ENCODE results near the gene ZBTB37.

DNA sequence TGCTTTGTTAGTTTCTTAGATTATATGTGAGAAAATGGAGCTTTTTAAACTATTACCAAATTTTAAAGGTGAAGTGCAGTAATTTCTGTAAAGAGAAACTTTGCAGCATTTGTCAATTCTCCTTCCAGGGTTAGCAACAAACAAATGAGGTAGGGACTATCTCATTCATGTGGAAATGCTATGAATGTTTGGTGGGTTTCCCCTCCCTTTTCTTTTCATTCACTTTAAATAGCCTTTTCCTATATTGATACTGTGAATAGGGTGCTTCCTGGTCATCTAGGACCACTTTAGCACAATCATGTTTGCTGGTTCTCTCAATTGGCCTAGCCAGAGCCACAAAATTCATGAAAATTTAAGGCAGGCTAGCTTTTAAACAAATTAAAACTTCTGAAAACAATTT is 20.6 kb downstream of the ZBTB37 start:
- TF ChIP-seq POLR2A (IDR thresholded peaks at IDR 0.05), result no peak
- TF ChIP-seq, protein P1, sequence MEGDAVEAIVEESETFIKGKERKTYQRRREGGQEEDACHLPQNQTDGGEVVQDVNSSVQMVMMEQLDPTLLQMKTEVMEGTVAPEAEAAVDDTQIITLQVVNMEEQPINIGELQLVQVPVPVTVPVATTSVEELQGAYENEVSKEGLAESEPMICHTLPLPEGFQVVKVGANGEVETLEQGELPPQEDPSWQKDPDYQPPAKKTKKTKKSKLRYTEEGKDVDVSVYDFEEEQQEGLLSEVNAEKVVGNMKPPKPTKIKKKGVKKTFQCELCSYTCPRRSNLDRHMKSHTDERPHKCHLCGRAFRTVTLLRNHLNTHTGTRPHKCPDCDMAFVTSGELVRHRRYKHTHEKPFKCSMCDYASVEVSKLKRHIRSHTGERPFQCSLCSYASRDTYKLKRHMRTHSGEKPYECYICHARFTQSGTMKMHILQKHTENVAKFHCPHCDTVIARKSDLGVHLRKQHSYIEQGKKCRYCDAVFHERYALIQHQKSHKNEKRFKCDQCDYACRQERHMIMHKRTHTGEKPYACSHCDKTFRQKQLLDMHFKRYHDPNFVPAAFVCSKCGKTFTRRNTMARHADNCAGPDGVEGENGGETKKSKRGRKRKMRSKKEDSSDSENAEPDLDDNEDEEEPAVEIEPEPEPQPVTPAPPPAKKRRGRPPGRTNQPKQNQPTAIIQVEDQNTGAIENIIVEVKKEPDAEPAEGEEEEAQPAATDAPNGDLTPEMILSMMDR (IDR thresholded peaks at IDR 0.05), result no peak
- no peak for TF ChIP-seq POLR2AphosphoS5 (IDR thresholded peaks at IDR 0.05)

All from suprapubic skin (tissue), 4 donors.